Prostate gland (tissue), 2 donors: ENCODE measurements around the gene GEMIN7. TPM values are rescaled to one million over a fixed set of nuclear protein-coding genes. Genes with fewer than 3 reads are reported as not detected.

Source experiments
- DNase-seq: peaks from one replicate; pipeline ENCODE4 v3.0.0-alpha.2; 2019; ENCODE audit warnings: low spot score
- H3K27ac ChIP-seq, 2 donors: fragments of 200-600 bp; sonication (generic); 2 replicates each; pipeline ENCODE4 v1.5.1; 2017 to 2019
- H3K27me3 ChIP-seq: fragments of 200-600 bp; sonication (generic); replicated peaks from 2 replicates; pipeline ENCODE4 v1.5.1; 2019; ENCODE audit not compliant: insufficient read depth
- H3K36me3 ChIP-seq, 2 donors: fragments of 200-600 bp; sonication (generic); 1 replicate in 1 of 2; 2 replicates in 1 of 2; pipeline versions ENCODE4 v1.5.1 to v1.8.1; 2017 to 2019
- H3K4me1 ChIP-seq: fragments of 200-600 bp; sonication (generic); replicated peaks from 2 replicates; pipeline ENCODE4 v1.5.1; 2019
- H3K4me3 ChIP-seq, 2 donors: fragments of 200-600 bp; sonication (generic); 2 replicates each; pipeline ENCODE4 v1.5.1; 2017 to 2019
- H3K9me3 ChIP-seq: fragments of 200-600 bp; sonication (generic); 2 replicates; pipeline ENCODE4 v1.5.1; 2017
- POLR2A ChIP-seq: fragments of 450-650 bp; IDR thresholded peaks from one replicate; pipeline ENCODE4 v1.6.1; 2016; ENCODE audit warnings: antibody characterized with exemption, mild to moderate bottlenecking
- POLR2AphosphoS5 ChIP-seq: sonication (generic); formaldehyde crosslinking; IDR thresholded peaks from one replicate; pipeline ENCODE4 v1.6.1; 2017; ENCODE audit warnings: antibody characterized with exemption
- WGBS: methylation state at CpG from one replicate; pipeline ENCODE4 v1.1.5; 2018; 5-methylcytosine and 5-hydroxymethylcytosine counted together
- intact Hi-C: fragments of 100-400 bp; cut with DNase I; formaldehyde crosslinking; loops from one replicate; pipeline ENCODE4 v1.14.2; 2022
- total RNA-seq, 2 donors: library from RNA; depleted of rRNA; stranded (reverse); fragments of >200 nt; gene quantifications; one replicate each; pipeline ENCODE4 v1.1.0, GENCODE V29; 2016
- TF ChIP-seq, protein P1 (sequence below), 4 experiments: fragments of 200-600 bp in 2 of 4; fragments of 450-650 bp in 2 of 4; sonication (generic) in 2 of 4; IDR thresholded peaks; 1 replicate in 3 of 4; 2 replicates in 1 of 4; pipeline ENCODE4 v1.5.1; 2016 to 2019; ENCODE audit warnings: antibody characterized with exemption in 4 of 4, mild to moderate bottlenecking in 2 of 4, moderate library complexity in 2 of 4

Gene GEMIN7
- total RNA-seq, 2 donors from 2014 or later, result 13.9 to 41.0 TPM

DNA sequence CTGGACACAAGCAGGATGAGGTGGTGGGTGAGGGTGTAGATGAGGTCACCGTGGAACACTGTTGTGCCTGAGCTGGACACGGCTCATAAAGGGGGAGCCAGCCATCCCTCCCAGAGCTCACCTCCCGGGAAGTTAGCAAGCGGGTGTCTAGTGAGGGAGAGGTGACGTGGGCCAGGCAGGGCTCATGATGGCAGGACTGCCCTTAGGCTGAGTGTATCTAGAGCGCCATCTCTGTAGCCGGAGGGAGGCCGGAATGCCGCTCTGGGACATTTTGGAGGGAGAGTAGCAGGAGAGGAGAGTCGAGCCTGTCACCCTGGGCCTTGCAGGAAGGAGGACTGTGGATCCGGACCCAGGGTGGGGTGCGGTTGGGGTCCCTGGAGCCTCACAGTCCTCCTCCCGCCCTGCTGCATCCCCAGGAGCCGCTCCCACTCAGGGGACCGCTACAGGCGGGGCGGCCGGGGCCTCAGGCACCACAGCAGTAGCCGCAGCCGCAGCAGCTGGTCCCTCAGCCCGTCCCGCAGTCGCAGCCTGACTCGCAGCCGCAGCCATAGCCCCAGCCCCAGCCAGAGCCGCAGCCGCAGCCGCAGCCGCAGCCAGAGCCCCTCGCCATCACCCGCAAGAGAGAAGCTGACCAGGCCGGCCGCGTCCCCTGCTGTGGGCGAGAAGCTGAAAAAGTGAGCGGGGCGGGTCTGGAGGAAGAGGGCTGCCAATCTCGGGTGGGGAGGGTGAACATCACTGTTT, 12.0 kb upstream of the GEMIN7 start:
- TF ChIP-seq, protein P1, sequence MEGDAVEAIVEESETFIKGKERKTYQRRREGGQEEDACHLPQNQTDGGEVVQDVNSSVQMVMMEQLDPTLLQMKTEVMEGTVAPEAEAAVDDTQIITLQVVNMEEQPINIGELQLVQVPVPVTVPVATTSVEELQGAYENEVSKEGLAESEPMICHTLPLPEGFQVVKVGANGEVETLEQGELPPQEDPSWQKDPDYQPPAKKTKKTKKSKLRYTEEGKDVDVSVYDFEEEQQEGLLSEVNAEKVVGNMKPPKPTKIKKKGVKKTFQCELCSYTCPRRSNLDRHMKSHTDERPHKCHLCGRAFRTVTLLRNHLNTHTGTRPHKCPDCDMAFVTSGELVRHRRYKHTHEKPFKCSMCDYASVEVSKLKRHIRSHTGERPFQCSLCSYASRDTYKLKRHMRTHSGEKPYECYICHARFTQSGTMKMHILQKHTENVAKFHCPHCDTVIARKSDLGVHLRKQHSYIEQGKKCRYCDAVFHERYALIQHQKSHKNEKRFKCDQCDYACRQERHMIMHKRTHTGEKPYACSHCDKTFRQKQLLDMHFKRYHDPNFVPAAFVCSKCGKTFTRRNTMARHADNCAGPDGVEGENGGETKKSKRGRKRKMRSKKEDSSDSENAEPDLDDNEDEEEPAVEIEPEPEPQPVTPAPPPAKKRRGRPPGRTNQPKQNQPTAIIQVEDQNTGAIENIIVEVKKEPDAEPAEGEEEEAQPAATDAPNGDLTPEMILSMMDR (IDR thresholded peaks at IDR 0.05), result no peak
- no peak for TF ChIP-seq POLR2AphosphoS5
- TF ChIP-seq POLR2A, result no peak
- intact Hi-C loops, result no loop called here
- 91% methylated on average over 36 of the region's 38 CpGs for WGBS

DNA sequence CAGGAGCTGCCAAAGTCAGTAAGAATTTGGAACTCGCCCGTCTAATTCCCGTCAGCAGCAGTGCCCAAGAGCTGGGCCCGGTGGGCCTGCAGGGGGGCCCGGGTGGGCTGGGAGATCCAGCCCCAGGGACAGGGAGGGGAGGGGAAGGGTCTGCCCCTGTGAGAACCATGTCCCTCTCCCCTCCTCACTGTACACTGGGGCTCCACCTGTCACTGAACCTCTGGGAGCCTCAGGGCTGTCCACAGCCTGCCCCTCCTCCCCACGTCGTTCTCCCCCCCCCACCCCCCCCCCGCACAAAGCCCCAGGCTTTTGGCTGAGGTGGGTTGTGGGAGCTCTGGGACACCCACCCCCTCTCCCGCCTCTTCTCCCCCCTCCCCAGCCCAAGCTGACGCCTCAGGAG, 11.0 kb upstream of the GEMIN7 start:
- Histone ChIP-seq H3K4me3 (no peak overlapping the region), H3K27me3 (no peaks in the 10 kb centered on the region), H3K27ac (no peak overlapping the region), H3K9me3 (no peaks in the 10 kb centered on the region), H3K4me1 (no peaks in the 10 kb centered on the region), H3K36me3 (peaks cover 6 to 42% of the 10 kb centered on the region in 2 donors)
- no peak for DNase-seq
- TF ChIP-seq POLR2A (no peak), POLR2AphosphoS5 (no peak)
- TF ChIP-seq, protein P1 (IDR thresholded peaks at IDR 0.05), result no peak
- intact Hi-C loops, result no loop called here
- WGBS, result 66% methylated on average over 9 of the region's 10 CpGs

More for the DNA sequence above, 12.0 kb upstream of the GEMIN7 start:
- Histone ChIP-seq H3K27ac (no peak overlapping the region), H3K4me3 (no peak overlapping the region), H3K9me3 (no peaks in the 10 kb centered on the region), H3K27me3 (no peaks in the 10 kb centered on the region), H3K4me1 (no peaks in the 10 kb centered on the region), H3K36me3 (peaks cover 6 to 42% of the 10 kb centered on the region in 2 donors)
- DNase-seq, result no peak

DNA sequence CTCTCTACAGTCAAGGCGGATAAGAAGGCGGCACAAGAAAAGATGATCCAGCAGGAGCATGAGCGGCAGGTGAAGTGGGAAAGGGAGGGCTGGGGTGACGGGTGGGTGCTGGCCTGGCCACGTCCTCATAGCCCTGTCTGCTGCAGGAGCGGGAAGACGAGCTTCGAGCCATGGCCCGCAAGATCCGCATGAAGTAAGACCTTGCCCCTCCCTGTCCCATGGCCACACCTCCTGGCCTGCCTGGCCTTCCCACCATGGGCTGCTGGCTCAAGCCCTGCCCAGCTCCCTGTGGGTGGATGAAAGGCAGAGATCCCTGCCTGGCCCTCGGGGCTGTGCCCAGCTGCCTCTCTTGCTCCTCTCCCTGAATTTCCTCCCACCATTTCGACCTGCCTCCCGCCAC, 10.0 kb upstream of the GEMIN7 start:
- TF ChIP-seq, protein P1 (IDR thresholded peaks at IDR 0.05), result no peak
- peak; percentile 5 for TF ChIP-seq POLR2AphosphoS5
- TF ChIP-seq POLR2A, result peak; percentile 49
- no peak overlapping the region for H3K4me3 ChIP-seq
- H3K9me3 ChIP-seq, result no peaks in the 10 kb centered on the region
- intact Hi-C loops, result no loop called here
- peaks cover 6 to 36% of the 10 kb centered on the region in 2 donors for H3K36me3 ChIP-seq
- no peaks in the 10 kb centered on the region for H3K27me3 ChIP-seq
- H3K4me1 ChIP-seq, result no peaks in the 10 kb centered on the region
- H3K27ac ChIP-seq, result peak overlapping the region in 1 of 2 donors; percentile 51
- WGBS, result 54% methylated on average over 13 of the region's 13 CpGs
- peak; percentile 51 for DNase-seq

DNA sequence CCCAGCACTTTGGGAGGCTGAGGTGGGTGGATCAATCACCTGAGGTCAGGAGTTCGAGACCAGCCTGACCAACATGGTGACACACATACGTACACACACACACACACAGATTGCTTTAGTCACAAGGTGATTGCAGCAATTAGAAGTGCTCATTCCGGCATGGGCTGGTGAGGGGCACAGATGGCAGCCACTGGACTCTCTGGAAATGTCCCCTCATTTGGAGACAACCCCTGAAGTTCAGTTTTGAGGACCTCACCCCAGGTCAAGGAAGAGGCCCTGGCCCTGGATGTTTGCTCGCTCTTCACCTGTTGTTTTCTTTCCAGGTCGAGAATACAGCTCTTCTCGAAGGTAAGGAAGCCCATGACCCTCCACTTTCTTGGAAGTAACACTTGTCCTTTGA, 8.8 kb upstream of the GEMIN7 start:
- Histone ChIP-seq H3K27ac (peak overlapping the region; percentile 4 to 36), H3K9me3 (no peaks in the 10 kb centered on the region)
- intact Hi-C loops, result no loop called here

More for the DNA sequence above, 8.8 kb upstream of the GEMIN7 start:
- TF ChIP-seq, protein P1 (IDR thresholded peaks at IDR 0.05), result no peak
- TF ChIP-seq POLR2AphosphoS5, result no peak
- no peak for TF ChIP-seq POLR2A
- Histone ChIP-seq H3K27me3 (no peaks in the 10 kb centered on the region), H3K4me3 (no peak overlapping the region), H3K4me1 (no peaks in the 10 kb centered on the region), H3K36me3 (peaks cover 6 to 25% of the 10 kb centered on the region in 2 donors)
- DNase-seq, result no peak
- WGBS, result 82% methylated on average over 6 of the region's 6 CpGs
